HG02610 (cell line): ENCODE measurements around the gene BPIFB2.
"Not testable (repeated sequence)": the region's sequence is repeated elsewhere in the genome, so short reads cannot be mapped to it uniquely, and the experiment has no call there.

Experiments
- ATAC-seq: cut with Tn5 transposase; IDR thresholded peaks from one replicate; pipeline ENCODE4 v1.9.1; 2021; ENCODE audit warnings: mild to moderate bottlenecking, moderate library complexity; ENCODE audit not compliant: unreplicated experiment

The BPIFB2 gene, protein sequence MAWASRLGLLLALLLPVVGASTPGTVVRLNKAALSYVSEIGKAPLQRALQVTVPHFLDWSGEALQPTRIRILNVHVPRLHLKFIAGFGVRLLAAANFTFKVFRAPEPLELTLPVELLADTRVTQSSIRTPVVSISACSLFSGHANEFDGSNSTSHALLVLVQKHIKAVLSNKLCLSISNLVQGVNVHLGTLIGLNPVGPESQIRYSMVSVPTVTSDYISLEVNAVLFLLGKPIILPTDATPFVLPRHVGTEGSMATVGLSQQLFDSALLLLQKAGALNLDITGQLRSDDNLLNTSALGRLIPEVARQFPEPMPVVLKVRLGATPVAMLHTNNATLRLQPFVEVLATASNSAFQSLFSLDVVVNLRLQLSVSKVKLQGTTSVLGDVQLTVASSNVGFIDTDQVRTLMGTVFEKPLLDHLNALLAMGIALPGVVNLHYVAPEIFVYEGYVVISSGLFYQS

DNA sequence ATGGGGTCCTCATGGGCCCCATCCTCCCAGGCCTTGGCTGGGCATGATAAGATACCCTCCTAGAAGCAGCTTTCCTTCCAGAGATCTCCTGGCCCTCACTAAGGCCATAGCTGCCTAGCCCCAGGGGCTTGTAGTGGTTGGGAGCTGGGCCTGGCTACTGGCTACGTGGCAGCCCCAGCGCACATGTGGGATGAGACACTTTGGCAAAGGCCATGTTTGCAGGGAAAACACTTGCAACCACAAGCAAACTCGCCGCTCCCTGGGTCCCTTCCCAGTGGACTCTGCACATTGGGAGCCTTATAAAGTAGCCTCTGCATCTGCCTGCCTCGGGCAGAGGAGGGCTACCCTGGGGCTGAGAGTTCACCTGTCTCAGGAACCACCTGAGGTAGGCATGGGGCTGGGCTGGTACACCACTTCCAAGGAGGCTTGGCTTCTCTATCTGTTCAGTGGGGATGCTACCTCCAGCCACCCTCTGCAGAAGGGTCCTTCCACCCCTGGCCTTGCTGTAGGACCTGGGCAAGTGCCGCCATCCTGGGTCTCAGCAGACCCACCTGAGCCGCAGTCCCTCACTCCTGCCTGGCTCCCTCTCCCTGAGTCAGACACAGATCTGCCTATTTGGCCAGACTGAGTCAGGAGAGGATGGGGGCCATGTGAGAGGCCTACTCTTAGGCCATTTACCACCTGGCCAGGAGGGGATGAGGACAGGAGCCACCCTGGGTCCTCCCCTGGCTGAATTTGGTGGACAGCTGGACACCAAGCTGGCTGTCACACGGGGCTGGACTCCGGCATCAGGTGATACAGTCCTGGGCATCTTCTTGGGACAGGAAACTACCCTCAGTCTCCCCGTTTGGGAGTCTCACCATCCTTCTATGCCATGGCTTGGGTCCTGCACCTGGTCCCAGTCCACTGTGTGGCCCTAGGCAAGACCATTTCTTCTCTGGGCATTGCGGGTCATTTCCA lies at the start of gene BPIFB2:
BPIFB2 (plus strand) TSS at position 329 of the 960 bp plus-strand sequence. CDS start 871 bp downstream, outside the sequence.
- no peak for ATAC-seq

- no peak for ATAC-seq
These were observed 48.9 kb upstream of the BPIFB2 start for GRCh38 chr20:32958574-32958973.

DNA sequence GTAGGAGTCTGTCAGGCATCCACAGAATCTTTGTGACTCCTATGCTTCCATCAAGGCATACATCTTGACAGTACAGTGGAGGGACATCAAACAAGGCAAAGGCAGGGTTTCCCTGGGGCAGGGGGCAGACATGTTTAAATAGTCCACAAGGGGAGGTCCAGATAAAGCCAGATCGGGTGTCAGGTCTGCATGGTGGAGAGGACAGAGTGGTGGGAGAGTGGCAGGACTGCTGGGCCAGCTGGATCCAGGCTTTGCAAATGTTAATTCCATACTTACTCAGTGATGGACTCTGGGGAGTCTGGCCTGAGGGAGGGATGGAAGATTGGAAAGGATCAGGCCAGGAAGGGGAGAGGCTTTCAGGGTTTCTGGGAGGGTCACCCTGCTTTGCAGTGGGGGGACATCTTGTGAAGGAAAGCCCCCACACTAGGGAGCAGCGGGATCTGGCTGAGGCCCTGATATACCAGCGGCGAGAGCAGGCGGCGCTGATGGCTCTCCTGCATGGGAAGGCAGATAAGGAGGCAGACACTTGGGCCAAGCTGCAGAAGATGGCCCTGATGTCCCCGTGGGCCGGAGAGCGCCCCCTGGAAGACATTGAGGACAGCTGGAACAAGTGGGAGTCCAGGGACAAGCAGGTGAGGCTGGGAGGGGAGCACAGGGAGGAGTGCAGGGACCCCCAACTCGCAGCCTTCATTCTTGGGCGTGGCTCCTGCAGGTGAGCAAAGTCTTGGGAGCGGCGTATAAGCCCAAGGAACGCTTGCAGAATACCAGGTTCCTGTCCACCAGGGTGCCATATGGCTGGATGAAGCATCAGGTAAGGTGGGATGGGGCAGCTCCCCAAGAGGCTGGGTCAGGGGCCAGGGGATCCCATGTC lies 47.9 kb upstream of the BPIFB2 start:
- no peak for ATAC-seq

GRCh38 chr20:32960222-32960518 lies 47.3 kb upstream of the BPIFB2 start:
- no peak for ATAC-seq

- no peak for ATAC-seq
These were observed 46.4 kb upstream of the BPIFB2 start for GRCh38 chr20:32960849-32961731.

DNA sequence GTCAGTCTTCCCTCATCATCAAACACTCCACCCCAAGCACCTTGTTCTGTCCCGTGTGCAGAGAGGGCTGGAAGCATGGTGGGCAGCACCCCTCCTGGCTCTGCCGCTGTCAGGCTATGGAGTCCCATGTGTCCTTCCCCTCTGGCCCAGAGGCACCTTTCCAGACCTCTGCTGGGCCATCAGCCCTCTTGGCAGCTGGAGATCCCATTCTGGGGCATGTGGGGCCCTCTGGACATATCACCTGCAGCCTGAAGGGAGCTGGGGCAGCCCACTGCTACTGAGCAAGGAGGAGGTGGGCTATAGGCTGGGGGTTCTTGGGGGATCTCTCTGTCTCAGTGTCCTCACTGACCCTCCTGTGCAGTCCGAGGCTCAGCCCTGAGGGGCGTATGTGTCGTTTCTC lies 45.5 kb upstream of the BPIFB2 start:
- no peak for ATAC-seq

GRCh38 chr20:32962646-32963045 lies 44.9 kb upstream of the BPIFB2 start:
- not testable (repeated sequence) for ATAC-seq

DNA sequence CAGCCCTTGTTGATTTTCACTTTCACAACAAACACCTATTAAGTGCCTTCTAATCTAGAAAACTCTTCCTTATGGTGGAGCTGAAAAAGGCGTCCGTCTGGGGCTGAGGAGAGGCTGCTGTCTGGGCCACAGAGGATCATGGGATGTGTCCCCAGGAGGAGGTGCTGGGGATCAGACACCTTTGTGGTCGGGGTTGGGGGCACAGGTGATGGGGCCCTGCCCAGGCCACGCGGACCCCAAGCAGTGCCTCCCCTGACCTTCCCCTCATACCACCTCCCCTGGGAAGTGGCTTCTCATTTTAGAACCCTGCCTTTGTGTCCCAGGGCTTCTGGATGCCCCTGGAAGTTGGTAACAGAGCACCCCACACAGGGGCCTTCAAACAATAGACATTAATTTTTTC lies 44.3 kb upstream of the BPIFB2 start:
- ATAC-seq: no peak

GRCh38 chr20:32964575-32964974 lies 42.9 kb upstream of the BPIFB2 start:
- no peak for ATAC-seq

DNA sequence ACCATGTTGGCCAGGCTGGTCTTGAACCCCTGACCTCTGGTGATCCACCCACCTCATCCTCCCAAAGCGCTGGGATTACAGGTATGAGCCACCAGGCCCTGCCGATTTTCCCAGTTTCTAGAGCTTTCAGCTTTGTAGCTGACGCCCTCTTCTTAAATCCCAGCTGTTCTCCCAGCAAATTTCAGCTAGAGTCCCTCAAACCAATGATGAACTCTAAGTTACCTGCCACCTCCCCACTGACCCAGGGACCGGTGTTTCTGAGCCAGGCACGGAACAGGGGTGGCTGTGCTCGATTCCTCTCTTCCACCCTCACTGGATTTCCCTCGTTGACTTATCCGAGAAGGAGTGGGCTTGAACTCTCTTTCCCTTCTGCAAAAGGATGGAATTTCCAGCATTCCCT lies 42.4 kb upstream of the BPIFB2 start:
- no peak for ATAC-seq

GRCh38 chr20:32965581-32966373 lies 41.7 kb upstream of the BPIFB2 start:
- ATAC-seq: no peak

DNA sequence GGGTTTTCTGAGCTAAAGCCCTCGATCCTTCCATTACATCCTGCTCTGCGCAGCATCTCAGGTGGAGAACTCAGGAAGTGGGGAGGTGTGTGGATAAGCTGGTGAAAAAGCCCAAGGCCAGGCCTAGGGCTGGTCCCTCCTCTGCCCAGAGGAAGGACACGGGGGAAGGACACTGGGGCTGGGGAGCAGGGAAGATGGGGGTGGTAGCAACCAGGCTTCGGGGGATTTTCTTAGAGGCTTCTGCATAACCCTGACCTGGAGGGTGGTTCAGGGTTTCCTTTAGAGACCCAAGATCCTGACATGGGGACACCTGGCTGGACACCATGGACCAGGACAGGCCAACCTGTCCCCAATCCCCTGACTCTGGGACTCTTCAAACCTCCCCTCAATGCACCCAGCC lies 41.1 kb upstream of the BPIFB2 start:
- no peak for ATAC-seq

DNA sequence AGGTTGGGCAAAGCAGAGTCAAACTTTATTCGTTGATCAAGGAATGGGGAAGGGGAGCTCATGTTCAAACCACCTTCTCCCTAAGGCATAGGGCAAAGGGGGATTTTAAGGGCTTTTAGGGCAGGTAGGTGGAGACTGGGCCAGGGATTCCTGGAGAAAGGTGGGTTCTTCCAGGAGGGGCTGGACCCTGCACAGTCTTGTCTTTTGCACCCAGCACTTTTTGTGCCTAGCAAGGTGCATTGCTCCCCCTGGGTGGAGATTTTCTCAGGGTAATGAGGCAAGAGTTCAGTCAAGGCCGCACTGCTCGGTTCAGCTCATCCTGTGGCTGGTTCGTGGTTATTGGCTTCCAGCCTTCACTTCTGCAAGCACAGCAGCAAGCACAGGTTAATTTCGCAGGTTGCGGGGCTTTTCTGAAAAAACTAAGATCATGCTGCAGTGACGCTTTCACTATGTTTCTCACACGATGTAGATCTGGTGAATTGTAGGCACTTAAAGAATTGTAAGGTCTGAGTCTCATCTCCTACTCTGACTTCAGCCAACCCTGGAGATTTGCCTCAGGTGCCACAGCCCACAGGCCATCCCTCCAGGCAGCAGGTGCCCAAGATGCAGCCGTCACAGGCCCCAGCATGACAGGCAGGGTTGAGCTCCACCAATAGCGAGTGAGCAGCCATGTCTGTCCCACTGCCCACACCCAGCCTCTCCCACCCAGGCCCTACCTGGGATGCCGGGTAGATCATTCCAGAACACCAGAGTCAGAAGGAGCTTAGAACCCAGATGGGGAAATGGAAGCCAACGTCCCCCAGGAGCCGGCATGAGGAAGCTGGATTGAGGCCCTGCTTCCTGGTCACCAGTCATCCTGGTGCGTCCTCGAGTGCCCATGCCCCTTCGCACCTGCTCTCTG lies 40.4 kb upstream of the BPIFB2 start:
- peak; percentile 43 for ATAC-seq

DNA sequence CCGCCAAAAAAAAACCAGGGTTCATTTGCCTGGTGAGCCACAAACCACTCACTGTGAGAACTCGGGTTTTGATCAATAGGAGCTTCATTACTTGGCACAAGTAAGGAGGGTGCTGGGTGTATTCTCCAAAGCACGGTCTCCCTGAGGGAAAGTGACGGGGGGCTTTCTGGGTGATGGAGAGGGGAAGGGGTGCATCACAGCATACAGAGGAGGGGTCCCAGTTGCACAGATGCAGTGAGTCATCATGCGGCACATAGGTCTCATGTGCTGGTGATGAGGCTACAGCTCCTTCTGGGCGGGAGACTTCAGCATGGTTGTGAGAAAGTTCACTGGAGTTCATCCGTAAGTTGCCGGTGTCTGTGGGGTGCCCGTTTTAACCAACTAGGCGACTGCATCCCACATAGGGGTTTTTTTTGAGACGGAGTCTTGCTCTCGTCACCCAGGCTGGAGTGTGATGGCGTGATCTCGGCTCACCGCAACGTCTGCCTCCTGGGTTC lies 39.5 kb upstream of the BPIFB2 start:
- ATAC-seq: no peak

- ATAC-seq: no peak
These were observed 38.8 kb upstream of the BPIFB2 start for GRCh38 chr20:32968478-32969241.

- no peak for ATAC-seq
These were observed 38.0 kb upstream of the BPIFB2 start for GRCh38 chr20:32969356-32970114.
